Activated T-helper 9 cell treated with anti-CD3 and anti-CD28 coated beads, Interleukin-2, amount 50 U/mL, for 16 hours (primary cell): ENCODE data around the gene CALCB.
"Not testable (repeated sequence)": the region's sequence is repeated elsewhere in the genome, so short reads cannot be mapped to it uniquely, and the experiment has no call there.

Experiments
- DNase-seq: peaks from one replicate; pipeline ENCODE4 v3.0.0-alpha.2; 2020; ENCODE audit warnings: low read depth

The CALCB gene

GRCh38 chr11:15073361-15074205 lies at the start of gene CALCB:
Gene CALCB (plus strand): TSS chr11:15073593. CDS start chr11:15074719, 1,126 bp downstream.
- DNase-seq = no peak

DNA sequence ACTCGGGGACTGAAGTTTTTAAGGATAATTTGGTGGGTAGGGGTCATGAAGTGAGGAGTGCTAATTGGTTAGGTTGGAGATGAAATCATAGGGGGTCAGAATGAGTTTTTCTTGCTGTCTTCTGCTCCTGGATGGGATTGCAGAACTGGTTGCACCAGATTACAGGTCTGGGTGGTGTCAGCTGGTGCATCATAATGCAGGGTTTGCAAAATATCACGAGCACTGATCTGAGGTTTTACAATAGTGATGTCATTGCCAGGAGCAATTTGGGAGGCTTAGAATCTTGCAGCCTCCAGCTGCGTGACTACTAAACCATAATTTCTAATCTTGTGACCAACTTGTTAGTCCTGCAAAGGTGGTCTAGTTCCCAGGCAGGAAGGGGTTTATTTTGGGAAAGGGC lies 46.4 kb upstream of the CALCB start:
- DNase-seq = no peak

- no peak for DNase-seq
These were observed 45.4 kb upstream of the CALCB start for GRCh38 chr11:15027956-15028355.

DNA sequence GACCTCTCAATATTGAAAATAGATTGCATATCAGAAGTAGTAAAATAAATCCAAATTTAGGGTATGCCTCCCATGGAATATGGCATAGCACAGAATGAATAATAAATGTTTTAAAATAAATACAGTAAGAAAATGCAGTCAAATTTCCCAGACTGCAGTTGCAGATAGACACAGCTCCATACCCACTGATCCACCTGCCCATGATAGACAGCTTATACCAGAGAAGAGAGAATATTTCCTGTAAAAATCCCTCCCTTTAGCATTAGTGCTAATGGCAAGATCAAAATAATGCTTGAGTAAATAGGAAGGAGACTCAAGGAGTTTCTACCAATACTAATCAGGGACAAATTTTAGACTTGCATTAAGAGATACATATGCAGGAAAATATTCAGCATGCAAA lies 45.0 kb upstream of the CALCB start:
- DNase-seq = no peak

DNA sequence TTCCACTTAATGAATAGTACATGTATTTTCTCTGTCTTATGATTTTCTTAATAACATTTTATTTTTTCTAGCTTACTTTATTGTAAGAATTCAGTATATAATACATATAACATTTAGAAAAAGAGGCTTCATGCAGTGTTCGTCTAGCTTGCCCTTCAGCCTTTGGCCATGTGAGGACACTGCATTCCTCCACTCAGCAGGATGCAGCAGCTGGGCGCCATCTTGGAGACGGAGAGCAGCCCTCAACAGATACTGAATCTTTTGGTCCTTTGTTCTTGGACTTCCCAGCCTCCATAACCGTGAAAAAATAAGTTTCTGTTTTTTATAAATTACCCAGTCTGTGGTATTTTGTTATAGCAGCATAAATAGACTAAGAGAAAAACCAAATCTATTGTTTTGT lies 41.4 kb upstream of the CALCB start:
- DNase-seq = not testable (repeated sequence)

GRCh38 chr11:15034687-15035267 lies 38.6 kb upstream of the CALCB start:
- DNase-seq = no peak

GRCh38 chr11:15035283-15035682 lies 38.1 kb upstream of the CALCB start:
- no peak for DNase-seq

GRCh38 chr11:15038963-15039362 lies 34.4 kb upstream of the CALCB start:
- DNase-seq = no peak

DNA sequence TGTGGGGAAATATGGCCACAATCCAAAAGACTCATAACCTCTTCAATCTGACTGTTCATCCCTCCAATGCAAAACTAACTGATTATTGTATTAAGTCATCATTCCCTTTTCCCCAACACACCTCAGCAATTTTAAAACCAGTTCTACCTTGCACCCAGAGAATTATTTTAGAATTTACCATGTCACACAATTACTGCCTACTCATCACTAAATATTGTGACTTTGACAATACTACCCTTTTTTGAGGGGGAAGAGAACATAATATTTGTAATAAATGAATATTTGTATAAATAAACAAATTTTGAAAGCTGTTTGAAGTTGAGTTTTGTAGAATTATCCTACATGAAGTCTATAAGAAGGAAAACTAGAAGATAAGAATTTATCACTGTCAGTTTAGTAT lies 28.2 kb upstream of the CALCB start:
- no peak for DNase-seq

DNA sequence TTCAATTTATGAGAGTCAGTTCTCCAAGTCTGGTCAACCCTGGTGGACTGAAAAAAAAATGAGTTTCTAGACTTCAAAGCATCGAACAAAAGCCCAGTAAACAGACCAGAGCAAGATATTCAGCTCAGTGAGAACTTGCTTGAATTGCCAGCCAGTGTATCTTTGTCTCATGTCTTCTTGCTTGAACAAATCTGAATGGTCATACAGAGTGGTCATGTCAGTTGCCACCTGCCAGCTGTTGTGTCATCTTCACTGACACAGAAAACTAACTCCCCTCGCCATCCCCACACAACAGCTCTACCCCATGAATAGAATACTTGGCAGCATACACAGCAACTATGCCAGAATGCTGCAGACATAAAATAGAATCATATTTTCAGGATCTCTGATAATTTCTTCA lies 27.5 kb upstream of the CALCB start:
- DNase-seq = no peak

GRCh38 chr11:15046673-15047072 lies 26.7 kb upstream of the CALCB start:
- DNase-seq = not testable (repeated sequence)

DNA sequence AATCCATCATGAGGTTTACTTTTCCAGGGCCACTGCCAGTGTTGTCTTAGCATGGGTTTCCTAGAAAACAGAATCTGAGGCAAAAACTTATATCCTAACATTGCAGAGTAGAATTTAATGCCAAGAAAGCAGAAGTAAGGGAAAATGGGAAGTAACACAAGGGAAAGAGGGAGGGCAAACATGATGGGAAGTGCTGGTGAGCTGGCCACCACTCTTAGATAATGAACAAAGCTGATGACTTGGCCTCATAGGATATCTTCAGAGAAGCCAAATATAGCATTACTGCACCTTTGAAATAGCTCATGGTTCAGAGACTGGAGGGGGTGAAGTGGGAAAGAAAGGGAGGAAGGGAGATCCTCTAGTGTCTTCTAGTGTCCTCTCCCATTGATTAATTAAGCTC lies 24.8 kb upstream of the CALCB start:
- DNase-seq = no peak

DNA sequence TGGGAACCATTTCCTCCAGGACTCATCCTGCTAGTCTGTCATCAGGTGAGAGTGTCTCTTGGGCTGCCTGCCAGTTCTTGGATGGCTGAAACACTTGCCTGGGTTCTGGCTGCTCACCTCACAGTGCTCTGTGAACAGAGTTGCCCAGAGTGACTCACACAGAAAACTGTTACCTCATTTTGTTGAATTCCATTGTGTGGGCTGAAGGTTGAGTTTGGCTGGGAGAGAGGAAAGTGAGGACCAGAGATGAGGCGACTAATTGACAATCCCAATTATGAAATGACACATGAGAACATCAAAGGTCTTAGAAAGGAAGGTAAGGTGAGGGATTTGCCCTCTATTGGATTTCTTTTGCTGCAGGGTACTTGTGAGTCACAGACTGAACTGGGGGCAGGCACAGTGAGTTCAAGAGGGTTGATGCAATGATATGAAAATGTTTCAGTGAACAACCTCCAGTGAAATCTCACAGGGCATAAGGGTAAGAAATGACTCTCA lies 20.2 kb upstream of the CALCB start:
- DNase-seq = no peak

DNA sequence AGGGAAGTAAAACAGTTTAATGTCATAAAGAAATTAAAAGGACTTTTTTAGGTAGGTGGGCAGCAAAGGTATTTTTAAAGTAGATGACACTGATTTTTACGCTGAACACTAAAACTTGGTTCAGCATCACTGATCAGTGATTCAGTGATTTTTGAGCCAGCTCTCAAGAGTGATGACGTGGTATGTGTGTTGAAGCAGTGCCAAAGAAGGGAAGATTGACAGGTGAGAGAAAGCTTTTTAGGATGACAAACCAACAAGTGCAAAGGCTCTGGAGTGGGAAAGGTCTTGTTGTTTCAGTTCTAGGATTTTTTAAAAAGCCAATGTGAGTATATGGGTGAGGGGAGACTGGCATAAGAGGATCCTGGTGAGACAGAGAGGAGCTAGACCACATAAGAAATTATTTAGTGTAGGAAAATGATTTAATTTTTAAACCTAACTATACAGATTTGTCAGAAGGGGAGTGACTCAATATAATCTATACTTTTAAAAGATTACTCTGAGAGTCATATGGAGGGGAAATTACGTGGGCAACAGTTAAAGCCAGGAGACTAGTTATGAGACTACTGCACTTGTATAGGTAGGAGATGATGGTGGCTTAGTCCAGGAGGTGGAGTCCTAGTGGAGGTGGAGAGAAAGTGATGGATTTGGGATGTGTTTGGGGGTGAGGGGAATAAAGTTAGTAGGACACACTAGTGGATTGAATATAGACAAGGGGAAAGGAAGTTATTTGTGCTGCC lies 17.6 kb upstream of the CALCB start:
- no peak for DNase-seq

DNA sequence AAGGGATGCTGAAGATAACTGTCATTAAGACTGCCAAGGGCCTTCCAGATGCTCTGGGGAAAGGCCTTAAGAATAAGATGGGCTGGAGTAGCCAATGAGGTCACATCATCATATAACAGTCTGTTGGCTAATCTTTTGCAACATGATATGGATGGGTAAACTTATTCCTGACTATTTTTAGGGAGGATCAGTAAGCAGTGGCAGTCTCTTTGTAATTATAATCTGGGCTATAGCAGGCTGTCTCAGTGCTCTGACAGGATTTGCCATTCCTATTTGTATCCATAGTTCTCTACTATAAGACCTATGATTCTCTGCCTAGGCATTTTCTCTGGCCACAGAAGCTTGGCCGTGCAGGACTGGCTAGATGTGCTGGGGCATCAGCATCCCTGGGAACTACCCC lies 16.1 kb upstream of the CALCB start:
- DNase-seq = no peak

DNA sequence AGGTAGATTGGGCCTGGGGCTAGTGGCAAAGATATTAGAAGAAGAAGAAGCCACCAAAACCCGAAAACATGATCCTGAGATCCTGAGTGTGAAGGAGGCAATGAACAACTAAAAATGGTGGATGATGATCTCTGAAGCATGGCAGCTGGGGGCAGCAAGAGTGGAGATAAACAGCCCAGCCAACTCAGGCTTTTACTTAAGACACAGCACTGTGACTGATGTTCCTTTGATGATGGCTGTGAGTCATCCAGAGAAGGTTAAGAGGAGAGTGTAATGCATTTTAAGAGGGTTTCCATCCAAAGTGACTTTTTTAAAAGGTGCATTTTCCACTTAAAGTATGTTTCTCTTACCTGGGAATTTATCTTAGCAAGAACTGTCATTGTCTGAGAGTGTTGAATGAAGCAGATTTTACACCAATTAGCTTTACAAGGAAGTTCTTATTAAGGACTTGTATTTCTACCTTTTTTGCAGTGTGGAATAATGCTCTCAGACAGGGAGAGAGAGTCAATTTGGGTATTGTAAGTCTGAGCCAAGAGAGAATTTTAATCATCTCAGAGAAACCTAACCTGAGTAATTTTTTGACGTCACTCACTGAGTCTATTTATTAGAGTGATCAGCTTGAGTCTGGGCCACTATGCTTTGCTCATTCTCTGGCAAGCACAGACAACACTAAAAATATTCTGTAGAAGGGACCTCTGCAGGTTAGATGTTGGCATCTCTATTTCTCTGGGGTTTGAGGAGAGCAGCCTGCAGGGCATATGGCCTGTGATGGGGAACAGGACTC lies 14.1 kb upstream of the CALCB start:
- no peak for DNase-seq

GRCh38 chr11:15062599-15062998 lies 10.8 kb upstream of the CALCB start:
- DNase-seq = no peak

DNA sequence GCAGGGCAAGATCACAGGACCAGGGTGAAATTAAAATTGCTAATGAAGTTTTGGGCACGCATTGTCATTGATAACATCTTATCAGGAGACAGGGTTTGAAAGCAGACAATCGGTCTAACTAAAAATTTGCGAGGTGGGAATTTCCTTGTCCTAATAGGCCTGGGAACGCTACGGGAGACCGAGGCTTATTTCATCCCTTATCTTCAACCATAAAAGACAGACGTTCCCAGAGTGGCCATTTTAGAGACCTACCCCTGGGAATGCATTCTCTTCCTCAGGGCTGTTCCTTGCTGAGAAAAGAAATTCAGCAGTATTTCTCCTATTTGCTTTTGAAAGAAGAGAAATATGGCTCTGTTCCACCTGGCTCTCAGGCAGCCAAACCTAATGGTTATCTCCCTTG lies 3.6 kb upstream of the CALCB start:
- DNase-seq = not testable (repeated sequence)

GRCh38 chr11:15071556-15072255 lies 1.7 kb upstream of the CALCB start:
- DNase-seq = no peak

DNA sequence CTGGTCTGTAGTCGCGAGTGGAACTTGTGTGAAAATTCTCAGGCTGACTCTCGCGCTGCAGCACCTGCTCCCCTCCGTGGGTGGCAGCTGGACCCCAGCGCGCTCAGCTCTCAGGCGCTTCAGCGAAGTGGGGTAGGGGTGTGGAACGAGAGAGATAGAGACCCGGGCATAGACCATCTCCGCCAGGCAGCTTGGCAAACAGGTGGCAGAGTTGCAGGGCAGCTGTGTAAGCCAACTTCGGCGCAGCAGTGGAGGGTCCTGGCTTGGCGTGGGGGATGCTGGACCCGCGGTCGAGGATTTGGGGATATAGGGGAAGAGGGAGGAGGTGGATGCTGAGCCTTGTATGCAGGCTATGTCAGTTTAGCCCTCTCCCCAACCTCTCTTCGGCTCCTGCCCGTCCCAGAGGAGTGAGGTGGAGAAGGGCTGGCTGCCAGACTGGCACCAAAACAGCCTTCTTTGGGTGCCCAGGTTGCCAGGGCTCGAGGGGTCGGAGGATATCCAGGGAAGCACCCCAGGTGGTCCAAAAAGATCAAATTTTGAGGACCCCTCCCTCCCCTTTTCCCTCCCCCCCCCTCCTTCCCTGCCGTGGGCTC lies 746 bp upstream of the CALCB start:
- no peak for DNase-seq
